GM12872 (cell line): ENCODE results near the gene USP16.

Source experiments
- CTCF ChIP-seq: IDR thresholded peaks from 3 replicates; pipeline ENCODE4 v1.5.1; 2011; ENCODE audit warnings: low read depth, mild to moderate bottlenecking, low read length, moderate library complexity; ENCODE audit not compliant: insufficient read depth

USP16 gene

GRCh38 chr21:29096218-29097015, 71.9 kb downstream of the USP16 start:
- no peak for TF ChIP-seq CTCF

- no peak for TF ChIP-seq CTCF
Measured at GRCh38 chr21:29098156-29098555, 73.7 kb downstream of the USP16 start.

- no peak for TF ChIP-seq CTCF
Measured at GRCh38 chr21:29102791-29103257, 78.4 kb downstream of the USP16 start.
